Measurements from ENCODE around the gene SLC7A14. TPM values are rescaled to one million over a fixed set of nuclear protein-coding genes. Genes with fewer than 3 reads are reported as not detected.
A peak's percentile ranks its signal among the peaks of the same experiment; 100 is the strongest.

Gene SLC7A14
- polyA plus RNA-seq, 2 of the 4 experiments (the other 2 are of a cell fraction): not detected

GRCh38 chr3:170443457-170443856 lies 142.4 kb downstream of the SLC7A14 start:
- CTCF ChIA-PET: interaction anchor here (1.3 to 2.2 kb wide), 4 partner anchors 9 to 29 kb away, joined by 3 to 6 read pairs (median 4); no protein-coding TSS in a partner anchor
- no peak overlapping the region for H3K4me2 ChIP-seq
- H3K27ac ChIP-seq: no peak overlapping the region
- FAIRE-seq (no peak), ATAC-seq (no peak), DNase-seq (ENCODE audit: low read depth in 1 of 2, low spot score in 1 of 2) (no peak)
- H3K9me3 ChIP-seq: no peaks in the 10 kb centered on the region
- POLR2A ChIA-PET: no interaction called here
- no peak overlapping the region for H3K4me3 ChIP-seq
- H3K4me1 ChIP-seq: no peaks in the 10 kb centered on the region
- no peak for TF ChIP-seq ZSCAN20 (CRISPR knock-in tag; IDR thresholded peaks at IDR 0.05)
- no peak for TF ChIP-seq CBX2 (IDR thresholded peaks at IDR 0.05; ENCODE audit: borderline replicate concordance, low read depth)
- TF ChIP-seq USF2 (IDR thresholded peaks at IDR 0.05): no peak
- no peak for TF ChIP-seq ATOH8 (CRISPR knock-in tag; IDR thresholded peaks at IDR 0.05; ENCODE audit: low read depth)
- no peak for TF ChIP-seq ESRRA (IDR thresholded peaks at IDR 0.05; ENCODE audit: borderline replicate concordance, low read length)
- TF ChIP-seq JUN (IDR thresholded peaks at IDR 0.05): no peak
- no peak for TF ChIP-seq HOXA7 (CRISPR knock-in tag; IDR thresholded peaks at IDR 0.05)

GRCh38 chr3:170442947-170443346 lies 142.9 kb downstream of the SLC7A14 start:
- FAIRE-seq: no peak
- ATAC-seq: peak in 1 of 2 experiments; percentile 30; a peak in 1 of 6 replicates
- CTCF ChIA-PET: interaction anchor here (1.8 to 2.2 kb wide), 2 partner anchors 10 to 29 kb away, joined by 4 read pairs; no protein-coding TSS in a partner anchor

GRCh38 chr3:170441412-170441811 lies 144.5 kb downstream of the SLC7A14 start:
- FAIRE-seq: no peak
- H3K27ac ChIP-seq: no peak overlapping the region
- POLR2A ChIA-PET: no interaction called here

More at GRCh38 chr3:170442947-170443346, 142.9 kb downstream of the SLC7A14 start:
- Histone ChIP-seq H3K4me3 (no peak overlapping the region), H3K9me3 (no peaks in the 10 kb centered on the region), H3K4me2 (no peak overlapping the region), H3K4me1 (peaks cover 5% of the 10 kb centered on the region; the same call in 1 of the 3 replicates), H3K27ac (no peak overlapping the region)
- POLR2A ChIA-PET: no interaction called here
- no peak for DNase-seq (ENCODE audit: low read depth in 1 of 2, low spot score in 1 of 2)
- TF ChIP-seq USF2 (IDR thresholded peaks at IDR 0.05): 0 out of 2 replicates have a peak, but pooled peaks have one; percentile 7
- no peak for TF ChIP-seq NPAS2 (CRISPR knock-in tag; IDR thresholded peaks at IDR 0.05; ENCODE audit: borderline replicate concordance)

More at GRCh38 chr3:170441412-170441811, 144.5 kb downstream of the SLC7A14 start:
- ATAC-seq (no peak), DNase-seq (ENCODE audit: low read depth in 1 of 2, low spot score in 1 of 2) (no peak)
- 78% methylated on average over 4 of the region's 4 CpGs for WGBS (ENCODE audit: missing lambda C conversion rate)
- Histone ChIP-seq H3K4me3 (no peak overlapping the region), H3K4me1 (peaks cover 6% of the 10 kb centered on the region; the same call in 1 of the 3 replicates), H3K4me2 (no peak overlapping the region), H3K9me3 (no peaks in the 10 kb centered on the region)
- TF ChIP-seq JUN (IDR thresholded peaks at IDR 0.05) (no peak), CTCF (IDR thresholded peaks at IDR 0.05) (no peak), PBX3 (IDR thresholded peaks at IDR 0.05) (no peak), NFE2L2 (conservative IDR thresholded peaks at IDR 0.05; ENCODE audit: low read length) (no peak)
- CTCF ChIA-PET: interaction anchor here (0.9 kb wide), 1 partner anchor 35 kb away, joined by 3 read pairs; no protein-coding TSS in a partner anchor
